ENCODE measurements around the gene FAM227A. TPM values are rescaled to one million over a fixed set of nuclear protein-coding genes. Genes with fewer than 3 reads are reported as not detected.

Gene FAM227A
- total and polyA plus RNA-seq, 2 experiments from 2014 or later, result 0.51 to 2.9 TPM

- Histone ChIP-seq H3K4me2 (peak within 1 kb of the TSS; percentile 88), H2AFZ (peak within 1 kb of the TSS; percentile 54), H3K27me3 (no peaks in the 10 kb centered on the region), H4K20me1 (ENCODE audit: insufficient read depth, poor library complexity, severe bottlenecking) (peaks cover 9% of the 10 kb centered on the region), H3K4me3 (peak within 1 kb of the TSS; percentile 90), H3K79me2 (peaks cover 43% of the 10 kb centered on the region), H3K4me1 (ENCODE audit: insufficient read depth) (peaks cover 32% of the 10 kb centered on the region), H3K9me3 (ENCODE audit: low read depth) (no peaks in the 10 kb centered on the region), H3K9me2 (replicated peaks; ENCODE audit: insufficient read depth) (no peaks in the 10 kb centered on the region), H3K27ac (peak within 1 kb of the TSS; percentile 100), H3K36me3 (replicated peaks; ENCODE audit: insufficient read depth, low read depth) (no peaks in the 10 kb centered on the region)
- no peak for TF ChIP-seq EZH2 (IDR thresholded peaks at IDR 0.05; ENCODE audit: borderline replicate concordance)
- TF ChIP-seq CTCF (IDR thresholded peaks at IDR 0.05; ENCODE audit: poor library complexity), result peak; percentile 2
- peak; percentile 98 for DNase-seq (ENCODE audit: low spot score)
- WGBS (ENCODE audit: low lambda C conversion rate, missing lambda C conversion rate), result under 1% methylated on average over 90 of the region's 94 CpGs
These were observed 44.8 kb upstream of the FAM227A start, which contains the start of gene JOSD1 for GRCh38 chr22:38700789-38701628. JOSD1 (minus strand) TSS chr22:38700943; CDS start chr22:38699987, 956 bp downstream.

- H3K9me2 ChIP-seq (replicated peaks; ENCODE audit: insufficient read depth), result no peaks in the 10 kb centered on the region
- H3K4me1 ChIP-seq (ENCODE audit: insufficient read depth), result peaks cover 37% of the 10 kb centered on the region
- H3K79me2 ChIP-seq, result peaks cover 50% of the 10 kb centered on the region
- H3K27me3 ChIP-seq, result no peaks in the 10 kb centered on the region
- H3K4me2 ChIP-seq, result peak overlapping the region; percentile 88
- WGBS (ENCODE audit: low lambda C conversion rate, missing lambda C conversion rate), result 0% methylated on average over 25 of the region's 57 CpGs
- peak overlapping the region; percentile 90 for H3K4me3 ChIP-seq
- H2AFZ ChIP-seq, result peak overlapping the region; percentile 23
- DNase-seq (ENCODE audit: low spot score), result no peak
- peaks cover 9% of the 10 kb centered on the region for H4K20me1 ChIP-seq (ENCODE audit: insufficient read depth, poor library complexity, severe bottlenecking)
- no peaks in the 10 kb centered on the region for H3K36me3 ChIP-seq (replicated peaks; ENCODE audit: insufficient read depth, low read depth)
- no peaks in the 10 kb centered on the region for H3K9me3 ChIP-seq (ENCODE audit: low read depth)
- H3K27ac ChIP-seq, result peak overlapping the region; percentile 100
- no peak for TF ChIP-seq CTCF (IDR thresholded peaks at IDR 0.05; ENCODE audit: poor library complexity)
- TF ChIP-seq EZH2 (IDR thresholded peaks at IDR 0.05; ENCODE audit: borderline replicate concordance), result no peak
- no peak for TF ChIP-seq EZH2phosphoT487 (IDR thresholded peaks at IDR 0.05; ENCODE audit: low read depth, severe bottlenecking, unreplicated experiment)
These were observed 44.1 kb upstream of the FAM227A start for GRCh38 chr22:38700270-38700788.

- DNase-seq (ENCODE audit: low spot score), result peak; percentile 29
- TF ChIP-seq CTCF (IDR thresholded peaks at IDR 0.05; ENCODE audit: poor library complexity) (no peak), EZH2phosphoT487 (IDR thresholded peaks at IDR 0.05; ENCODE audit: low read depth, severe bottlenecking, unreplicated experiment) (no peak), EZH2 (IDR thresholded peaks at IDR 0.05; ENCODE audit: borderline replicate concordance) (no peak)
- Histone ChIP-seq H3K9me2 (replicated peaks; ENCODE audit: insufficient read depth) (no peaks in the 10 kb centered on the region), H3K36me3 (replicated peaks; ENCODE audit: insufficient read depth, low read depth) (no peaks in the 10 kb centered on the region), H3K79me2 (peaks cover 54% of the 10 kb centered on the region), H3K27me3 (no peaks in the 10 kb centered on the region), H3K9me3 (ENCODE audit: low read depth) (no peaks in the 10 kb centered on the region), H2AFZ (peak overlapping the region; percentile 23), H3K27ac (peak overlapping the region; percentile 100), H3K4me2 (peak overlapping the region; percentile 88), H4K20me1 (ENCODE audit: insufficient read depth, poor library complexity, severe bottlenecking) (peaks cover 9% of the 10 kb centered on the region), H3K4me1 (ENCODE audit: insufficient read depth) (peaks cover 34% of the 10 kb centered on the region), H3K4me3 (peak overlapping the region; percentile 90)
- 8% methylated on average over 6 of the region's 6 CpGs for WGBS (ENCODE audit: low lambda C conversion rate, missing lambda C conversion rate)
These were observed 43.6 kb upstream of the FAM227A start for GRCh38 chr22:38699784-38700183.

Data from hepatocyte (in vitro differentiated cells).